ENCODE measurements around the gene SSR1.

The SSR1 gene

GRCh38 chr6:7234547-7234946 lies 78.5 kb downstream of the SSR1 start:
- DNase-seq (ENCODE audit: low read depth in 1 of 2, low spot score in 1 of 2) = no peak
- no peak overlapping the region for H3K27ac ChIP-seq (replicated peaks)
- no peak overlapping the region for H3K4me3 ChIP-seq (replicated peaks; ENCODE audit: insufficient read depth, low read length)
- H3K27me3 ChIP-seq (ENCODE audit: insufficient read depth, poor library complexity, severe bottlenecking) = no peaks in the 10 kb centered on the region
- TF ChIP-seq GABPA (IDR thresholded peaks at IDR 0.05; ENCODE audit: low read depth) (no peak), CTCF (IDR thresholded peaks at IDR 0.05; ENCODE audit: insufficient read depth, low read length) (no peak), POLR2AphosphoS5 (IDR thresholded peaks at IDR 0.05; ENCODE audit: low read depth) (no peak), REST (IDR thresholded peaks at IDR 0.05; ENCODE audit: insufficient replicate concordance, low read depth) (no peak), SPI1 (IDR thresholded peaks at IDR 0.05; ENCODE audit: borderline replicate concordance, low read depth) (no peak)

GRCh38 chr6:7232351-7232750 lies 80.6 kb downstream of the SSR1 start:
- H3K27ac ChIP-seq (replicated peaks) = no peak overlapping the region
- TF ChIP-seq GABPA (IDR thresholded peaks at IDR 0.05; ENCODE audit: low read depth) = no peak
- TF ChIP-seq CTCF (IDR thresholded peaks at IDR 0.05; ENCODE audit: insufficient read depth, low read length) = no peak
- TF ChIP-seq POLR2AphosphoS5 (IDR thresholded peaks at IDR 0.05; ENCODE audit: low read depth) = no peak
- TF ChIP-seq SPI1 (IDR thresholded peaks at IDR 0.05; ENCODE audit: borderline replicate concordance, low read depth) = no peak
- TF ChIP-seq REST (IDR thresholded peaks at IDR 0.05; ENCODE audit: insufficient replicate concordance, low read depth) = no peak
- no peaks in the 10 kb centered on the region for H3K27me3 ChIP-seq (ENCODE audit: insufficient read depth, poor library complexity, severe bottlenecking)
- no peak for DNase-seq (ENCODE audit: low read depth in 1 of 2, low spot score in 1 of 2)
- no peak overlapping the region for H3K4me3 ChIP-seq (replicated peaks; ENCODE audit: insufficient read depth, low read length)

- no peak for DNase-seq (ENCODE audit: low read depth in 1 of 2, low spot score in 1 of 2)
- H3K27ac ChIP-seq (replicated peaks) = no peak overlapping the region
- TF ChIP-seq CTCF (IDR thresholded peaks at IDR 0.05; ENCODE audit: insufficient read depth, low read length) (no peak), SPI1 (IDR thresholded peaks at IDR 0.05; ENCODE audit: borderline replicate concordance, low read depth) (no peak), GABPA (IDR thresholded peaks at IDR 0.05; ENCODE audit: low read depth) (no peak), REST (IDR thresholded peaks at IDR 0.05; ENCODE audit: insufficient replicate concordance, low read depth) (no peak), POLR2AphosphoS5 (IDR thresholded peaks at IDR 0.05; ENCODE audit: low read depth) (no peak)
- no peak overlapping the region for H3K4me3 ChIP-seq (replicated peaks; ENCODE audit: insufficient read depth, low read length)
- no peaks in the 10 kb centered on the region for H3K27me3 ChIP-seq (ENCODE audit: insufficient read depth, poor library complexity, severe bottlenecking)
These were observed 81.9 kb downstream of the SSR1 start for GRCh38 chr6:7230956-7231713.

Measured in HL-60 (cell line).